Fibroblast of lung (primary cell): Measurements from ENCODE around the gene UGT1A1. TPM values are rescaled to one million over a fixed set of nuclear protein-coding genes. Genes with fewer than 3 reads are reported as not detected.

Source experiments
- DNase-seq, 2 donors: peaks; one replicate each; pipeline versions ENCODE4 v3.0.0 to v3.0.0-alpha.2; 2010; ENCODE audit warnings: low read depth in 2 of 2
- H2AFZ ChIP-seq: 2 replicates; pipeline ENCODE4 v1.5.1; 2012; ENCODE audit warnings: low read length, control low read depth, inconsistent platforms
- H3K27ac ChIP-seq: 2 replicates; pipeline ENCODE4 v1.5.1; 2011; ENCODE audit warnings: low read length, control low read depth; ENCODE audit not compliant: insufficient read depth
- H3K27me3 ChIP-seq: 2 replicates; pipeline ENCODE4 v1.5.1; 2011; ENCODE audit warnings: mild to moderate bottlenecking, low read length; ENCODE audit not compliant: control insufficient read depth, insufficient read depth
- H3K36me3 ChIP-seq: 2 replicates; pipeline ENCODE4 v1.5.1; 2011; ENCODE audit warnings: low read length; ENCODE audit not compliant: control insufficient read depth, insufficient read depth
- H3K4me1 ChIP-seq: 2 replicates; pipeline ENCODE4 v1.5.1; 2011; ENCODE audit warnings: low read length; ENCODE audit not compliant: control insufficient read depth, insufficient read depth; ENCODE audit errors: extremely low read depth
- H3K4me2 ChIP-seq: 2 replicates; pipeline ENCODE4 v1.5.1; 2011; ENCODE audit warnings: low read length, control low read depth; ENCODE audit not compliant: insufficient read depth; ENCODE audit errors: extremely low read depth
- H3K4me3 ChIP-seq, 4 experiments: fragments of 200-600 bp in 1 of 4; sonication (generic) in 1 of 4; replicated peaks in 1 of 4; 2 replicates each; pipeline ENCODE4 v1.5.1; 2011 to 2016; ENCODE audit warnings: low read length in 4 of 4, low read depth in 3 of 4, mild to moderate bottlenecking in 3 of 4, control low read depth in 2 of 4, inconsistent platforms in 1 of 4, mixed read lengths in 1 of 4; ENCODE audit not compliant: insufficient read depth in 1 of 4; ENCODE audit errors: control extremely low read depth in 1 of 4
- H3K79me2 ChIP-seq: 2 replicates; pipeline ENCODE4 v1.5.1; 2012; ENCODE audit warnings: mild to moderate bottlenecking, low read length, inconsistent platforms; ENCODE audit not compliant: control insufficient read depth, insufficient read depth
- H3K9ac ChIP-seq: 2 replicates; pipeline ENCODE4 v1.5.1; 2011; ENCODE audit warnings: mild to moderate bottlenecking, low read length, control low read depth; ENCODE audit not compliant: insufficient read depth
- H3K9me3 ChIP-seq: 2 replicates; pipeline ENCODE4 v1.5.1; 2012; ENCODE audit warnings: low read depth, low read length; ENCODE audit not compliant: control insufficient read depth, insufficient read depth
- H4K20me1 ChIP-seq: 2 replicates; pipeline ENCODE4 v1.5.1; 2011; ENCODE audit warnings: low read length; ENCODE audit not compliant: control insufficient read depth, insufficient read depth; ENCODE audit errors: extremely low read depth
- EZH2 ChIP-seq: IDR thresholded peaks from 2 replicates; pipeline ENCODE4 v1.5.1; 2012; ENCODE audit warnings: low read length, control low read depth, mild to moderate bottlenecking; ENCODE audit errors: missing control alignments
- polyA minus RNA-seq: library from RNA; depleted of rRNA, polyadenylated mRNA; stranded (reverse); fragments of >200 nt; gene quantifications from 2 replicates; pipeline ENCODE4 v1.2.3, GENCODE V29; 2011; ENCODE audit warnings: low replicate concordance
- polyA plus RNA-seq, 2 donors: library from polyadenylated mRNA; depleted of rRNA in 1 of 2; stranded (reverse) in 1 of 2; unstranded in 1 of 2; fragments of >200 nt; gene quantifications; 2 replicates each; pipeline ENCODE4 v1.2.1, GENCODE V29; 2011 to 2012; ENCODE audit warnings: missing spikeins in 1 of 2
- total RNA-seq: library from RNA; depleted of rRNA; stranded (reverse); fragments of >200 nt; gene quantifications from 2 replicates; pipeline ENCODE4 v1.2.1, GENCODE V29; 2014
- TF ChIP-seq, protein P1 (sequence below), 2 donors: IDR thresholded peaks in 1 of 2; conservative IDR thresholded peaks in 1 of 2; 1 replicate in 1 of 2; 2 replicates in 1 of 2; pipeline ENCODE4 v1.5.1; 2011 to 2012; ENCODE audit warnings: low read length in 2 of 2, control low read depth in 1 of 2, inconsistent platforms in 1 of 2, low read depth in 1 of 2, mild to moderate bottlenecking in 1 of 2

Gene UGT1A1
- not detected in 2 replicates for total RNA-seq
- polyA plus RNA-seq, result not detected in 2 replicates
- polyA plus RNA-seq (2012), result not detected in 2 replicates
- polyA minus RNA-seq, result not detected in 2 replicates

- no peak within 1 kb of the TSS for H3K4me3 ChIP-seq
- TF ChIP-seq EZH2, result no peak
- TF ChIP-seq, protein P1, sequence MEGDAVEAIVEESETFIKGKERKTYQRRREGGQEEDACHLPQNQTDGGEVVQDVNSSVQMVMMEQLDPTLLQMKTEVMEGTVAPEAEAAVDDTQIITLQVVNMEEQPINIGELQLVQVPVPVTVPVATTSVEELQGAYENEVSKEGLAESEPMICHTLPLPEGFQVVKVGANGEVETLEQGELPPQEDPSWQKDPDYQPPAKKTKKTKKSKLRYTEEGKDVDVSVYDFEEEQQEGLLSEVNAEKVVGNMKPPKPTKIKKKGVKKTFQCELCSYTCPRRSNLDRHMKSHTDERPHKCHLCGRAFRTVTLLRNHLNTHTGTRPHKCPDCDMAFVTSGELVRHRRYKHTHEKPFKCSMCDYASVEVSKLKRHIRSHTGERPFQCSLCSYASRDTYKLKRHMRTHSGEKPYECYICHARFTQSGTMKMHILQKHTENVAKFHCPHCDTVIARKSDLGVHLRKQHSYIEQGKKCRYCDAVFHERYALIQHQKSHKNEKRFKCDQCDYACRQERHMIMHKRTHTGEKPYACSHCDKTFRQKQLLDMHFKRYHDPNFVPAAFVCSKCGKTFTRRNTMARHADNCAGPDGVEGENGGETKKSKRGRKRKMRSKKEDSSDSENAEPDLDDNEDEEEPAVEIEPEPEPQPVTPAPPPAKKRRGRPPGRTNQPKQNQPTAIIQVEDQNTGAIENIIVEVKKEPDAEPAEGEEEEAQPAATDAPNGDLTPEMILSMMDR (conservative IDR thresholded peaks at IDR 0.05 in 1 of 2, IDR thresholded peaks at IDR 0.05 in 1 of 2; ENCODE audit: low read depth in 1 of 2, low read length in 2 of 2), result no peak
- no peak within 1 kb of the TSS for H3K4me2 ChIP-seq
These were observed at the start of gene UGT1A1 for GRCh38 chr2:233760043-233760442. Gene UGT1A1 (plus strand): TSS chr2:233760270. CDS start chr2:233760288, 18 bp downstream.

DNA sequence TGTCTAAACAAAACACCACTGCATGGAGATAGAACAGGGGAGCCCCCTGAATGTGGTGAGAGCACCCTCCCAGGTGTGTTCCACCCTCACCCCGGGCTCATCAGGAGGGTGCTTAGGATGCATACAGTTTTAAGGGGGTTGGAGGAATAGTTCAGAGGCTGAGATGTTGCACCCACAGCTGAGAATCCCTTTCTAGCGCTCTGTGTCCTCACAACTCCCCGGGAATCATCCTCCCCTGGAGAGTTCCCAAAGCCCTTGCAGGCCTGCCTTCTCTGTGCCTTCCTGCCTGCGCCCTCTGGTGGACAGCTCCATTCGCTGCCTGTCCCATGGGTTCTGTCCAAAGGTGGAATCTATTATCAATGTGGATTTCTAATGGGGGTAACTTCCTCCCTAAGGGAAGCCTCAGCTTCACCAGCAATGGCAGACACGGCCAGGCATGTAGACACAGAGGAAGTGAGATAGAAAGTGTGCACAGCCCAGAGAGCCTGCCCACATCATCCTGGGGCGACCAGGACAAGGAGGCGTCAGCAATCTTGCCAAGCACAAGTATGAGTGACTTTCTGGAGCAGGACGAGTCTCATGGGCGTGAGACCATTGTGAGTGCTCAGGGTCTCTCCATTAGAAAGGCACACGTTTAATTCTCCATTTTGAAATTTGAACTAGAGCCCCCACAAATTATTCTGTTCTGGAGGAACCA lies 48.6 kb upstream of the UGT1A1 start:
- H2AFZ ChIP-seq, result no peak overlapping the region

More at GRCh38 chr2:233760043-233760442, at the start of gene UGT1A1:
- Histone ChIP-seq H2AFZ (no peak within 1 kb of the TSS), H3K36me3 (no peaks in the 10 kb centered on the region), H4K20me1 (no peaks in the 10 kb centered on the region), H3K9me3 (no peaks in the 10 kb centered on the region), H3K27ac (no peak within 1 kb of the TSS), H3K27me3 (no peaks in the 10 kb centered on the region), H3K4me1 (peaks cover 3% of the 10 kb centered on the region), H3K79me2 (no peaks in the 10 kb centered on the region), H3K9ac (no peak within 1 kb of the TSS)
- no peak for DNase-seq

DNA sequence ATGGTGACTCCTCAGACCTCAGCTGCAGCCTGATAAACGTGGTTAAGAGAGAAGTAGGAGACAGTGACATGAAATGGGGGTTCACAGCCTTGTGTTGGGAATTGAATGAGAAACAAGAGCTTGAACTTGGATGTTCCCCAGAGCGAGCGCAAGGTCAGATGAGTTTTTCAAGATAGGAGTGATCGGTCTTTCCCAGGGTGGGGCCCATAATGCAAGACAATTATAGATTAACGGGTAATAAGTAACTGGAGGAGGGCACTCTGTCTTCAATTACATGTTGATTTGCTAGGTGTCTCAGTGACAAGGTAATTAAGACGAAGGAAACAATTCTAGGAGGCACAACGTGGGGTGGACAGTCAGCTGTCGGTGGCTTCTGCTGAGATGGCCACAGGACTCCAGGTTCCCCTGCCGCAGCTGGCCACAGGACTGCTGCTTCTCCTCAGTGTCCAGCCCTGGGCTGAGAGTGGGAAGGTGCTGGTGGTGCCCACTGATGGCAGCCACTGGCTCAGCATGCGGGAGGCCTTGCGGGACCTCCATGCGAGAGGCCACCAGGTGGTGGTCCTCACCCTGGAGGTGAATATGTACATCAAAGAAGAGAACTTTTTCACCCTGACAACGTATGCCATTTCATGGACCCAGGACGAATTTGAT lies 47.3 kb upstream of the UGT1A1 start, which contains the start of gene UGT1A5:
UGT1A5 (plus strand) TSS at position 297 of the 651 bp plus-strand sequence; CDS start at position 382, 85 bp downstream.
- no peak within 1 kb of the TSS for H3K27ac ChIP-seq
- no peak within 1 kb of the TSS for H3K4me3 ChIP-seq
- H3K79me2 ChIP-seq, result no peaks in the 10 kb centered on the region
- H3K27me3 ChIP-seq, result peaks cover 4% of the 10 kb centered on the region
- H3K9me3 ChIP-seq, result no peaks in the 10 kb centered on the region
- no peak for TF ChIP-seq EZH2
- TF ChIP-seq, protein P1 (conservative IDR thresholded peaks at IDR 0.05 in 1 of 2, IDR thresholded peaks at IDR 0.05 in 1 of 2; ENCODE audit: low read depth in 1 of 2, low read length in 2 of 2), result no peak
- no peak within 1 kb of the TSS for H3K4me2 ChIP-seq
- H2AFZ ChIP-seq, result no peak within 1 kb of the TSS
- no peaks in the 10 kb centered on the region for H3K4me1 ChIP-seq
- no peak within 1 kb of the TSS for H3K9ac ChIP-seq
- no peaks in the 10 kb centered on the region for H4K20me1 ChIP-seq
- H3K36me3 ChIP-seq, result no peaks in the 10 kb centered on the region
- no peak for DNase-seq

More for the DNA sequence above, 48.6 kb upstream of the UGT1A1 start:
- Histone ChIP-seq H3K79me2 (no peaks in the 10 kb centered on the region), H3K27me3 (peaks cover 4% of the 10 kb centered on the region), H3K4me2 (no peak overlapping the region), H3K9me3 (no peaks in the 10 kb centered on the region), H3K36me3 (no peaks in the 10 kb centered on the region), H3K4me3 (no peak overlapping the region), H3K4me1 (no peaks in the 10 kb centered on the region), H4K20me1 (no peaks in the 10 kb centered on the region), H3K27ac (no peak overlapping the region), H3K9ac (no peak overlapping the region)
- peak; percentile 64 to 67 for DNase-seq
- TF ChIP-seq EZH2, result no peak
- TF ChIP-seq, protein P1 (conservative IDR thresholded peaks at IDR 0.05 in 1 of 2, IDR thresholded peaks at IDR 0.05 in 1 of 2; ENCODE audit: low read depth in 1 of 2, low read length in 2 of 2), result peak; percentile 88 to 94
